Neural cell (in vitro differentiated cells): ENCODE data around the gene ZDHHC17. TPM values are rescaled to one million over a fixed set of nuclear protein-coding genes. Genes with fewer than 3 reads are reported as not detected.

Experiments used
- H2AFZ ChIP-seq: fragments of 200-600, 300-800 bp; sonication (generic), shearing (Covaris generic); 2 replicates; pipeline ENCODE4 v1.6.0; 2014; ENCODE audit warnings: low read depth, mild to moderate bottlenecking, antibody characterized with exemption, low read length, moderate library complexity
- H3F3A ChIP-seq: fragments of 200-600 bp; shearing (Covaris generic); 2 replicates; pipeline ENCODE4 v1.6.1; 2016; ENCODE audit warnings: mild to moderate bottlenecking, moderate library complexity, mixed read lengths, antibody characterized with exemption, low read length; ENCODE audit not compliant: insufficient read depth, poor library complexity, severe bottlenecking
- H3K27ac ChIP-seq: fragments of 200-600, 300-800 bp; sonication (generic), shearing (Covaris generic); 2 replicates; pipeline ENCODE4 v1.5.1; 2014; ENCODE audit warnings: mild to moderate bottlenecking, low read length, moderate library complexity
- H3K27me3 ChIP-seq: fragments of 300-800, 200-600 bp; sonication (generic), shearing (Covaris generic); 2 replicates; pipeline ENCODE4 v1.6.0; 2014; ENCODE audit warnings: mild to moderate bottlenecking, low read depth, low read length, moderate library complexity; ENCODE audit not compliant: insufficient read depth
- H3K36me3 ChIP-seq: fragments of 300-800, 200-600 bp; sonication (generic), shearing (Covaris generic); 2 replicates; pipeline ENCODE4 v1.5.1; 2014; ENCODE audit warnings: mild to moderate bottlenecking, antibody characterized with exemption, low read length, moderate library complexity; ENCODE audit not compliant: insufficient read depth
- H3K4me2 ChIP-seq: fragments of 300-800, 200-600 bp; sonication (generic), shearing (Covaris generic); 2 replicates; pipeline ENCODE4 v1.6.0; 2014; ENCODE audit warnings: mild to moderate bottlenecking, low read length
- H3K4me3 ChIP-seq: fragments of 300-800, 200-600 bp; sonication (generic), shearing (Covaris generic); 2 replicates; pipeline ENCODE4 v1.5.1; 2014; ENCODE audit warnings: mild to moderate bottlenecking, low read length, moderate library complexity
- H3K79me2 ChIP-seq: fragments of 200-600 bp; shearing (Covaris generic); replicated peaks from 2 replicates; pipeline ENCODE4 v1.6.0; 2014; ENCODE audit warnings: mild to moderate bottlenecking, low read length, moderate library complexity; ENCODE audit not compliant: insufficient read depth
- H3K9ac ChIP-seq: fragments of 300-800, 200-600 bp; sonication (generic), shearing (Covaris generic); 2 replicates; pipeline ENCODE4 v1.6.1; 2016; ENCODE audit warnings: mild to moderate bottlenecking, low read length, mixed read lengths
- H3K9me2 ChIP-seq: fragments of 200-600 bp; shearing (Covaris generic); 2 replicates; pipeline ENCODE4 v1.6.1; 2016; ENCODE audit warnings: mild to moderate bottlenecking, low read length, mixed read lengths; ENCODE audit not compliant: insufficient read depth
- H3K9me3 ChIP-seq: fragments of 200-600, 300-800 bp; sonication (generic), shearing (Covaris generic); 2 replicates; pipeline ENCODE4 v1.6.1; 2016; ENCODE audit warnings: mild to moderate bottlenecking, mixed run types, low read length, moderate library complexity, mixed read lengths
- H4K20me1 ChIP-seq: fragments of 200-600 bp; shearing (Covaris generic); 2 replicates; pipeline ENCODE4 v1.6.1; 2016; ENCODE audit warnings: mild to moderate bottlenecking, mixed run types; ENCODE audit not compliant: insufficient read depth
- CTCF ChIP-seq: fragments of 450-650 bp; IDR thresholded peaks from 2 replicates; pipeline ENCODE4 v1.5.1; 2014; ENCODE audit warnings: antibody characterized with exemption, mild to moderate bottlenecking, moderate library complexity; ENCODE audit not compliant: poor library complexity, severe bottlenecking
- EP300 ChIP-seq: fragments of 450-650 bp; conservative IDR thresholded peaks from 2 replicates; pipeline ENCODE4 v1.6.1; 2014; ENCODE audit warnings: antibody characterized with exemption, mild to moderate bottlenecking, moderate library complexity; ENCODE audit not compliant: poor library complexity, severe bottlenecking
- EZH2 ChIP-seq: fragments of 200-600, 300-800 bp; shearing (Covaris generic), sonication (generic); IDR thresholded peaks from 2 replicates; pipeline ENCODE4 v1.6.1; 2014; ENCODE audit warnings: antibody characterized with exemption, low read length, borderline replicate concordance, mild to moderate bottlenecking; ENCODE audit not compliant: insufficient read depth, poor library complexity, severe bottlenecking
- MXI1 ChIP-seq: fragments of 450-650 bp; conservative IDR thresholded peaks from 2 replicates; pipeline ENCODE4 v1.6.1; 2014; ENCODE audit warnings: antibody characterized with exemption, mild to moderate bottlenecking; ENCODE audit not compliant: poor library complexity, severe bottlenecking
- POLR2AphosphoS5 ChIP-seq: IDR thresholded peaks from 2 replicates; pipeline ENCODE4 v1.6.1; 2012
- RAD21 ChIP-seq: fragments of 450-650 bp; conservative IDR thresholded peaks from 2 replicates; pipeline ENCODE4 v1.6.1; 2014; ENCODE audit warnings: antibody characterized with exemption, mild to moderate bottlenecking, moderate library complexity
- REST ChIP-seq: IDR thresholded peaks from 2 replicates; pipeline ENCODE4 v1.6.1; 2012; ENCODE audit warnings: borderline replicate concordance
- SMC3 ChIP-seq: fragments of 450-650 bp; conservative IDR thresholded peaks from 2 replicates; pipeline ENCODE4 v1.6.1; 2014; ENCODE audit warnings: antibody characterized with exemption, mild to moderate bottlenecking, moderate library complexity; ENCODE audit not compliant: poor library complexity
- TAF1 ChIP-seq: IDR thresholded peaks from 2 replicates; pipeline ENCODE4 v1.6.1; 2012; ENCODE audit warnings: low read depth
- polyA plus RNA-seq: library from polyadenylated mRNA; depleted of rRNA; stranded (reverse); fragments of >200 nt; gene quantifications from 2 replicates; pipeline ENCODE4 v1.2.3, GENCODE V29; 2014

Gene ZDHHC17
- polyA plus RNA-seq, 1 donor from 2014 or later, result 217 TPM

GRCh38 chr12:76747245-76747644 is 16.7 kb upstream of the ZDHHC17 start:
- Histone ChIP-seq H3K27me3 (no peaks in the 10 kb centered on the region), H3K4me2 (no peak overlapping the region), H3F3A (no peaks in the 10 kb centered on the region), H2AFZ (no peak overlapping the region), H3K36me3 (no peaks in the 10 kb centered on the region), H3K4me3 (no peak overlapping the region), H3K27ac (no peak overlapping the region), H3K9me3 (no peaks in the 10 kb centered on the region), H4K20me1 (no peaks in the 10 kb centered on the region), H3K9ac (no peak overlapping the region), H3K79me2 (no peaks in the 10 kb centered on the region), H3K9me2 (no peaks in the 10 kb centered on the region)
- TF ChIP-seq POLR2AphosphoS5, result no peak
- TF ChIP-seq CTCF, result no peak
- no peak for TF ChIP-seq EP300
- no peak for TF ChIP-seq TAF1
- no peak for TF ChIP-seq EZH2
- TF ChIP-seq RAD21, result no peak
- no peak for TF ChIP-seq REST
- no peak for TF ChIP-seq MXI1
- TF ChIP-seq SMC3, result no peak

- H3K4me3 ChIP-seq, result no peak overlapping the region
- no peak overlapping the region for H3K9ac ChIP-seq
- no peak overlapping the region for H3K4me2 ChIP-seq
- H3F3A ChIP-seq, result no peaks in the 10 kb centered on the region
- no peaks in the 10 kb centered on the region for H3K79me2 ChIP-seq
- no peak overlapping the region for H3K27ac ChIP-seq
- no peaks in the 10 kb centered on the region for H3K9me3 ChIP-seq
- H3K9me2 ChIP-seq, result no peaks in the 10 kb centered on the region
- no peaks in the 10 kb centered on the region for H4K20me1 ChIP-seq
- no peak overlapping the region for H2AFZ ChIP-seq
- H3K27me3 ChIP-seq, result no peaks in the 10 kb centered on the region
- H3K36me3 ChIP-seq, result no peaks in the 10 kb centered on the region
- no peak for TF ChIP-seq MXI1
- TF ChIP-seq RAD21, result no peak
- TF ChIP-seq EZH2, result no peak
Measured at GRCh38 chr12:76755829-76756379, 8.0 kb upstream of the ZDHHC17 start.
